HT1080 (cell line): ENCODE measurements around the gene NUMB. TPM values are rescaled to one million over a fixed set of nuclear protein-coding genes. Genes with fewer than 3 reads are reported as not detected.

Experiments
- DNase-seq: peaks from one replicate; pipeline ENCODE4 v3.0.0-alpha.2; 2015; ENCODE audit warnings: low read depth
- polyA plus RNA-seq, 2 experiments: library from polyadenylated mRNA; depleted of rRNA; stranded (reverse); fragments of >200 nt; gene quantifications; 2 replicates each; pipeline ENCODE4 v1.2.3, GENCODE V29; 2015
- total RNA-seq: library from RNA; depleted of rRNA; stranded (reverse); fragments of >200 nt; shearing (Covaris generic); gene quantifications from 2 replicates; pipeline ENCODE4 v1.2.3, GENCODE V29; 2014; rRNA removed

NUMB gene
- 16.7 and 21.8 TPM in 2 replicates for total RNA-seq
- 51.4 and 62.6 TPM in 2 replicates for polyA plus RNA-seq (2015; cell fraction: cytosol; rRNA removed)
- polyA plus RNA-seq (2015; cell fraction: nucleus; rRNA removed) = 99.3 and 108 TPM in 2 replicates

DNA sequence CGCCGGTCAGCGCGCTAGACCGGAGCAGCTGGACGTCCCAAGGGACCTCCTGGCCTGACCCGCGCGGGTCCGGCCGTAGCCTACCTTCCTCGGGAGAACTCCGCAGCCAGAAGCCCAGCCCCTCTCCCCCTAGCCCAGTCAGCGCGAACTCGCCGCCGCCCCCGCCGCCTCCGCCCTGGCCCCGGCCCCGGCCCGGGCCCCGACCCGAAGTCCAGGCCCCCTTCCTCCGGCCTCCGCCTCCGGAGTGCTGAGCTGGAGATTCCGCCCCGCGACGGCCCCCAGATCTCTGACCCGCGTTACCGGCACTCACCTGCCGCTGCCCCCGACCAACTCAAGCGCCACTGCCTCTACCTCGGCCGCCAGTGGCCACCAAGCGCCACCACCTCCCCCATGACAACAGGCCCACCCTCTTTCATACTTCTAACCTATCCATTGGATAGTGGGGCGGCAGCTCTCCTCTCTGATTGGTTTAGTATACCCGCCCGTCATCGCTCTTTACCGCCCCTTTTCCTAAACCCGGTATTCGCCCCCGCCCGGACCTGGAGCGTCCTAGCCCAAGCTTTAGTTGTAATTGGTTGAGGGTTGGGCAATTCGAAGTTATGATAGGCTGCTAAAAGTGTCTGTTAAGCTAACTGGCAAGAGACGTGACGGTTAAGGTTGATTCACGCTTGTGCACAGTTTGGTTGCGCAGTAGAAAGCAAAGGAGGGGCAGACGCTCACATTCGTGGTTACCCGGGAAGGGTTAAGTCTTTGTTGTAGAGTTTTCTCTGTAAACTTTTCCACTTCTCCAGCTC lies at the start of gene NUMB:
Gene NUMB, minus strand, starts transcription at position 364 of the 794 bp plus-strand sequence. CDS start 102,795 bp downstream, outside the sequence.
- DNase-seq = peak; percentile 100

GRCh38 chr14:73503648-73504047 lies 45.3 kb upstream of the NUMB start:
- DNase-seq = peak; percentile 85

GRCh38 chr14:73502017-73502619 lies 43.8 kb upstream of the NUMB start:
- no peak for DNase-seq

- DNase-seq = peak; percentile 18
These were observed 42.0 kb upstream of the NUMB start for GRCh38 chr14:73500360-73500759.

DNA sequence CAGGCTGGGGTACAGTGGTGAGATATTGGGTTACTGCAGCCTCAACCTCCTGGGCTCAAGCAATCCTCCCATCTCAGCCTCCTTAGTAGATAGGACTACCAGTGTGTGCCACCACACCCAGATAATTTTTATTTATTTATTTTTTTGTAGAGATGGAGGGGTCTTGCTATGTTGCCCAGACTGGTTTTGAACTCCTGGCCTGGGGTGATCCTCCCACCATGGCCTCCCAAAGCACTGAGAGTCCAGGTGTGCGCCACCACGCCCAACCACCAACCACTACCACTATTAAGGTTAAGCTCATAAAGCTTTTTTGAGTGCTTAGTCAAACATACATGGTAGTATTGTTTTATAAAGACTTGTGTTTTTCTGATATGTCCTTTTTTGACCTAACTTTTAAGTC lies 36.2 kb upstream of the NUMB start:
- DNase-seq = no peak

GRCh38 chr14:73492670-73493069 lies 34.3 kb upstream of the NUMB start:
- no peak for DNase-seq

DNA sequence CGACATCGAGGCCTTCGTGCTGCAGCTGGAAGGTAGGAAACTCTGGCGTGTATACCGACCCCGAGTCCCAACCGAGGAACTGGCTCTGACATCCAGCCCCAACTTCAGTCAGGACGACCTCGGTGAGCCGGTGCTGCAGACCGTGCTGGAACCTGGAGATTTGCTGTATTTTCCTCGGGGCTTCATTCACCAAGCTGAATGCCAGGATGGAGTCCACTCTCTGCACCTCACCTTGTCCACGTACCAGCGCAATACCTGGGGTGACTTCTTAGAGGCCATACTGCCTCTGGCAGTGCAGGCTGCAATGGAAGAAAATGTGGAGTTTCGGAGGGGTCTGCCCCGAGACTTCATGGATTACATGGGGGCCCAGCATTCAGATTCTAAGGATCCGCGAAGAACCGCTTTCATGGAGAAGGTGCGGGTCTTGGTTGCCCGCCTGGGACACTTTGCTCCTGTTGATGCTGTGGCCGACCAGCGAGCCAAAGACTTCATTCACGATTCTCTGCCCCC lies 33.8 kb upstream of the NUMB start:
- no peak for DNase-seq

DNA sequence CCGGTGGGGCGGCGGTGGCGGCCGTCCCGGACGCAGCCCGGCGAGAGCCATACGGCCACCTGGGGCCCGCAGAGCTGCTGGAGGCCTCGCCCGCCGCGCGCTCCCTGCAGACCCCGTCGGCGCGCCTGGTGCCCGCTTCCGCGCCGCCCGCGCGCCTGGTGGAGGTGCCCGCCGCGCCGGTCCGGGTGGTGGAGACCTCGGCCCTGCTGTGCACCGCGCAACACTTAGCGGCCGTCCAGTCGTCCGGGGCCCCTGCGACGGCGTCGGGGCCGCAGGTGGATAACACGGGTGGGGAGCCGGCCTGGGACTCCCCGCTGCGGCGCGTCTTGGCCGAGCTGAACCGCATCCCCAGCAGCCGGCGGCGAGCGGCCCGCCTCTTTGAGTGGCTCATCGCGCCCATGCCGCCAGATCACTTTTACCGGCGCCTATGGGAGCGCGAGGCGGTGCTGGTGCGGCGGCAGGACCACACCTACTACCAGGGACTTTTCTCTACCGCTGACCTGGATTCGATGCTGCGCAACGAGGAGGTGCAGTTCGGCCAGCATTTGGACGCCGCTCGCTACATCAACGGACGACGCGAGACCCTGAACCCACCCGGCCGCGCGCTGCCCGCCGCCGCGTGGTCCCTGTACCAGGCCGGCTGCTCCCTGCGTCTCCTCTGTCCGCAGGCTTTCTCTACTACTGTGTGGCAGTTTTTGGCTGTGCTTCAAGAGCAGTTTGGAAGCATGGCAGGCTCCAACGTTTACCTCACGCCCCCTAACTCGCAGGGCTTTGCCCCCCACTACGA lies 33.1 kb upstream of the NUMB start:
- DNase-seq = no peak

DNA sequence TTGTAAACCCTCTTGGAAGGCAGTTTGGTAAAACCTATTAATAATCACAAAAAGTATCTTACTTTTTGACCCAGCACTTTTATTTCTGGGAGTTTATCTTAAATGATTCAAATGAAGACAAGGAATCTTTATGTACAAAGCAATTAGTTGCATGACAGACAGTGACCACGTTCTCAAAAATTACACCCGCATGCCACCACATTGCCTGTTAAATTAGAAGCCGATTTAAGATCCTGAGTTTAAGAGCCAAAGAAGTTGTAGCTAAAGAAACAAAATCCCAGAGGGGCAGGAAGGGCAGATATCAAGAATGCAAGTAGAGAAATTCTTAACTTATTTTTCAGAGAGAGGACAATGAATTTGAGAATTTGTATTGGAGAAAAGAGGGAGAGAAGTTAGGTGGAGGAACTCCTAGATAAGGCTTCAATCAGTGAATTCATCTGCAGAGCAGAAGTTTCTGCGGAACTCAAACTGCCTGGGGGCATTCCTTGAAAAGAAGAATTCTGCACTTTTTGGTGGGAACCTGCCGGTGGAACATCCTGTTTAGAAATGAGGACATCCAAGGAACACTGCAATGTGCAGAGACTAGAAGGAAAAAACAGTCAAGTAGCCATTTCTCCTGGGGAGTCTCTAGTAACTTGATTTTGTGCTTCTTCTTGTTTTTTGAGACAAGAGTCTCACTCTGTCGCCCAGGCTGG lies 31.3 kb upstream of the NUMB start:
- no peak for DNase-seq

DNA sequence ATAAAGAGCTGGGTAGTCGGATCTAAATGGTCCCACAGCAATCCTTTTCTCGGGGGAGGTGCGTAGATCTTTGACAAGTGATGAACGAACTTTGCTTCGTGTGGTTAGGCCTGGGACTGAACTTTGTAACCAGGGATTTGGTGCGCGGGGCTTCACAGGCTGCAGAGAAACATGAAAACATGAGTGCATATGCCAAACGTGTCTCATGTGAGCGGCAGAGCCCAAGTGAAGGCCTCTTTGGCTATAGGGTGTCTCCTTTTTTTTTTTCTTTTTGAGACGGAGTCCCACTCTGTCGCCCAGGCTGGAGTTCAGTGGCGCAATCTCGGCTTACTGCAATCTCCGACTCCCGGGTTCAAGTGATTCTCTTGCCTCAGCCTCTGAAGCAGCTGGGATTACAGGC lies 20.3 kb upstream of the NUMB start:
- no peak for DNase-seq

DNA sequence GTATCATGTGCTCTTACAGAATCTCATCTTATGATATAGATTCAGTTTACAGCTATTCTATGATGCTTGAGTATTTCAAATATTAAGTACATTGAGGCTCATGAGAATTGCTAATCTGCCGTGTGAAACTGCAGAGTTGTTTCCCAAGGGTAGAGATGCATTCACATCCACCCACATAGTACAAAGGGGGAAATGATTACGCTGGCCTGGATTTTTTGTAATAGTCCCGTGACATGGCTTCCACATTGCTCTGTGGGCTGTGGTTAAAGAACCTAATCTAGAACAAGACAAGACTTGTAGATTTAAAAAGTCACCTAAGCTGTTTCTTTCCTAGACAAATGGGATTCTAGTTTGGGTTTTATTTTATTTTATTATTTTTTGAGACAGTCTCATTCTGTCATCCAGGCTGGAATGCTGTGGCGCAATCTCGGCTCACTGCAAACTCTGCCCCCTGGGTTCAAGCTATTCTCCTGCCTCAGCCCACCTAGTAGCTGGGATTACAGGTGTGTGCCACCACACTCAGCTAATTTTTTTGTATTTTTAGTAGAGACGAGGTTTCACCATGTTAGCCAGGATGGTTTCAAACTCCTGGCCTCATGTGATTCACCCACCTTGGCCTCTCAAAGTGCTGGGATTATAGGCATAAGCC lies 19.4 kb upstream of the NUMB start:
- no peak for DNase-seq

GRCh38 chr14:73476451-73476931 lies 18.1 kb upstream of the NUMB start:
- DNase-seq = no peak

DNA sequence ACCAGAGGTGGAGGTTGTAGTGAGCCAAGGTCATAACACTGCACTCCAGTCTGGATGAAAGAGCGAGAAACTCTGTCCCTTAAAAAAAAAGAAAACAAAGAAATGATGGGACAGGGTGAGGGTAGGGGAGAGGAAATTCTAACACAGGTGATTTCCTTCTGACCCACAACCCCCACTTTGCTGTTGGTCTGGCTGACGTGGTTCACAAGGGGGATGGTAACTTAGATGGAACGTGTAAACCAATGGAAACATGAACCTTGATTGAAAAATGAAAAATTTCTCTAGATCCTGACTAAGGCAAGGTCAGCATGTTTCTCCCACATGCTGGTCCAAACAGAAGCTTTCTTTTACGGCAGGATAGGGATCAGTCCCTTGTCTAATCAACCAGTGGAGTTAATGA lies 16.6 kb upstream of the NUMB start:
- no peak for DNase-seq

- DNase-seq = peak; percentile 68
These were observed 14.1 kb upstream of the NUMB start for GRCh38 chr14:73472185-73473114.

GRCh38 chr14:73471582-73472184 lies 13.3 kb upstream of the NUMB start:
- DNase-seq = no peak

- no peak for DNase-seq
These were observed 10.6 kb upstream of the NUMB start for GRCh38 chr14:73468828-73469375.

GRCh38 chr14:73467800-73468199 lies 9.5 kb upstream of the NUMB start:
- no peak for DNase-seq

- DNase-seq = peak; percentile 74
These were observed 9.0 kb upstream of the NUMB start for GRCh38 chr14:73467377-73467776.

- DNase-seq = no peak
These were observed 8.5 kb upstream of the NUMB start for GRCh38 chr14:73466861-73467260.
